GM12878 (cell line): ENCODE results near the gene SEMA4D. TPM values are rescaled to one million over a fixed set of nuclear protein-coding genes. Genes with fewer than 3 reads are reported as not detected.
A peak's percentile ranks its signal among the peaks of the same experiment; 100 is the strongest.

Experiments
- ASH2L ChIP-seq: fragments of 300-600, 200-600 bp; sonication (generic); IDR thresholded peaks from 2 replicates; pipeline ENCODE4 v1.6.1; 2017; ENCODE audit warnings: low read depth, mild to moderate bottlenecking, borderline replicate concordance
- ATF7 ChIP-seq: fragments of 450-650 bp; IDR thresholded peaks from 2 replicates; pipeline ENCODE4 v1.6.1; 2016; ENCODE audit warnings: low read depth, mild to moderate bottlenecking
- ESRRA ChIP-seq: IDR thresholded peaks from 2 replicates; pipeline ENCODE4 v1.6.1; 2012; ENCODE audit warnings: mild to moderate bottlenecking, low read length, improper control_type of control experiment
- ETV6 ChIP-seq, 2 experiments: fragments of 450-650 bp in 1 of 2; IDR thresholded peaks in 1 of 2; conservative IDR thresholded peaks in 1 of 2; 2 replicates each; pipeline ENCODE4 v1.6.1; 2014; ENCODE audit warnings: antibody characterized with exemption in 1 of 2, borderline replicate concordance in 1 of 2, low read depth in 1 of 2, mild to moderate bottlenecking in 1 of 2, moderate library complexity in 1 of 2
- KAT2A ChIP-seq: conservative IDR thresholded peaks from 2 replicates; pipeline ENCODE4 v1.6.1; 2011; ENCODE audit warnings: low read depth, low read length; ENCODE audit not compliant: control insufficient read depth
- LARP7 ChIP-seq: fragments of 450-650 bp; IDR thresholded peaks from 2 replicates; pipeline ENCODE4 v1.6.1; 2017; ENCODE audit warnings: mild to moderate bottlenecking
- MYB ChIP-seq: fragments of 150-350 bp; IDR thresholded peaks from 2 replicates; pipeline ENCODE4 v1.6.1; 2014; ENCODE audit warnings: mild to moderate bottlenecking, low read depth, low read length, borderline replicate concordance
- NFYA ChIP-seq: IDR thresholded peaks from 2 replicates; pipeline ENCODE4 v1.6.1; 2011; ENCODE audit warnings: low read depth, mild to moderate bottlenecking, low read length, improper control_type of control experiment, borderline replicate concordance
- NR2C2 ChIP-seq: IDR thresholded peaks from 2 replicates; pipeline ENCODE4 v1.6.1; 2011; ENCODE audit warnings: borderline replicate concordance, low read depth; ENCODE audit not compliant: control insufficient read depth, insufficient read length
- RB1 ChIP-seq: fragments of 450-650 bp; formaldehyde crosslinking; IDR thresholded peaks from 2 replicates; pipeline ENCODE4 v1.6.1; 2017; ENCODE audit warnings: mild to moderate bottlenecking, borderline replicate concordance
- RUNX3 ChIP-seq: IDR thresholded peaks from 2 replicates; pipeline ENCODE4 v1.6.1; 2012; ENCODE audit warnings: low read length, inconsistent platforms
- SMARCA5 ChIP-seq: fragments of 450-650 bp; IDR thresholded peaks from 2 replicates; pipeline ENCODE4 v1.6.1; 2017; ENCODE audit warnings: mild to moderate bottlenecking
- SMC3 ChIP-seq: IDR thresholded peaks from 2 replicates; pipeline ENCODE4 v1.6.1; 2011; ENCODE audit warnings: low read length, improper control_type of control experiment, borderline replicate concordance
- SP1 ChIP-seq: IDR thresholded peaks from one replicate; pipeline ENCODE4 v1.6.1; 2011; ENCODE audit warnings: low read depth, low read length
- STAT1 ChIP-seq: fragments of 450-650 bp; conservative IDR thresholded peaks from 2 replicates; pipeline ENCODE4 v1.6.1; 2014; ENCODE audit warnings: antibody characterized with exemption, mild to moderate bottlenecking
- TCF7 ChIP-seq: IDR thresholded peaks from 2 replicates; pipeline ENCODE4 v1.6.1; 2014; ENCODE audit warnings: antibody characterized with exemption, borderline replicate concordance
- ZNF384 ChIP-seq: IDR thresholded peaks from 2 replicates; pipeline ENCODE4 v1.6.1; 2012; ENCODE audit warnings: low read depth, mild to moderate bottlenecking, low read length, improper control_type of control experiment, borderline replicate concordance
- polyA plus RNA-seq, 11 experiments: library from polyadenylated mRNA; depleted of rRNA in 4 of 11; unstranded in 6 of 11; stranded (reverse) in 5 of 11; fragments of >200 nt; fragmentation: Nextera tagmentation in 4 of 11; fragmentation: Illumina TruSeq in 1 of 11; extraction: Ambion mirVana in 4 of 11; extraction: Trizol in 1 of 11; gene quantifications; 1 replicate in 1 of 11; 2 replicates in 10 of 11; pipeline versions ENCODE4 v1.2.1 to v1.2.3, GENCODE V29; 2011 to 2016; ENCODE audit warnings: inconsistent platforms in 2 of 11, missing spikeins in 2 of 11, low read depth in 1 of 11
- total RNA-seq, 4 experiments: library from RNA; depleted of rRNA in 3 of 4; stranded (reverse); fragments of >200 nt in 3 of 4; fragmentation: Illumina TruSeq in 1 of 4; extraction: Trizol in 1 of 4; gene quantifications; 2 replicates each; pipeline versions ENCODE4 v1.2.1 to v1.2.3, GENCODE V29; 2013 to 2021
- TF ChIP-seq, protein P1 (sequence below): fragments of 450-650 bp; formaldehyde crosslinking; IDR thresholded peaks from 2 replicates; pipeline ENCODE4 v1.4.0; 2020; ENCODE audit warnings: mild to moderate bottlenecking, moderate library complexity
- TF ChIP-seq, protein P2 (sequence below): IDR thresholded peaks from 2 replicates; pipeline ENCODE4 v1.6.1; 2011; ENCODE audit warnings: borderline replicate concordance, low read depth, mild to moderate bottlenecking, moderate library complexity, low read length; ENCODE audit not compliant: insufficient read depth, poor library complexity, severe bottlenecking
- TF ChIP-seq, protein P3 (sequence below): fragments of 450-650 bp; IDR thresholded peaks from 2 replicates; pipeline ENCODE4 v1.6.1; 2014; ENCODE audit warnings: mild to moderate bottlenecking
- TF ChIP-seq, protein P4 (sequence below): fragments of 150-350 bp; IDR thresholded peaks from 2 replicates; pipeline ENCODE4 v1.6.1; 2016; ENCODE audit warnings: low read depth, low read length

The SEMA4D gene
- total and polyA plus RNA-seq, 10 of the 15 experiments (the other 5 are each of a cell fraction or from before 2014, with no cell fraction given) = 15.1 to 136 (median 39.6) TPM

DNA sequence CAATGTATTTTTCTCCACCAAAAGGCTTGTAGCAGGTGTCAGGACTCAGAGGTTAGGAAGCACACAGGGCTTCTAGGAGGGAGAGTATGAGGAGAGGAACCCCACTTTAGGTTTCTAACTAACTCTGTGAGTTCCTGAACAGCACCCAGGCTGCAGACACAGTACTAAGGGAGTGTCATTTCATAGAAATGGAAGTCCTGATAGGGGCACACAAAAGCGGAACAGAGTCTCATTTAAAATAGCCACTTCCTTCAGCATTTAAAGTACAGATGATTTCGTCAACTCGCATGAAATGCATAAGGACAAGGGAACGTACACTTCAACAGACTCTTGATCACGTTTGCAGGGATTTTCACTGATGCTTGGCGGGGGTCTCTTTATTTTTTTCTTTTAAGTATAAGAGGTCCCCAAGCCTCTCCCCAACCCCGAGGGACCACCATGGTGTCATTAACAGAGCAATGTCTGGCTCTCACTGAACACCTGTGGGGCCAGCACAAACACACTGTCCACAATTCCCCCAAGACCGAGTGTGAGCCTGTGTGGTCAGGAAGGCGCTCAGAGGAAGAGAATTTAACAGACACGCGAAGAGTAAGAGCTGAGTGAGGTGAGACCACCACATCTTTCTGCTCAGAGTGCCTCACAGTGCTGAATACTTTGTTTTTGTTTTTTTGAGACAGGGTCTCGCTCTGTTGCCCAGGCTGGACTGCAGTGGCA lies 97.4 kb downstream of the SEMA4D start (continued):
- TF ChIP-seq RB1 (no peak), KAT2A (no peak), ETV6 (conservative IDR thresholded peaks at IDR 0.05 in 1 of 2, IDR thresholded peaks at IDR 0.05 in 1 of 2; ENCODE audit: borderline replicate concordance in 1 of 2, low read depth in 1 of 2) (peak in 1 of 2 experiments; percentile 52; a peak in 1 of 4 replicates), NR2C2 (no peak), MYB (no peak), RUNX3 (peak; percentile 63), NFYA (no peak), ESRRA (no peak), LARP7 (no peak), ASH2L (no peak), SP1 (no peak), TCF7 (no peak), SMARCA5 (no peak), ZNF384 (no peak), STAT1 (no peak), SMC3 (no peak), ATF7 (no peak; the same call in 1 of the 2 replicates)
- TF ChIP-seq, protein P1, sequence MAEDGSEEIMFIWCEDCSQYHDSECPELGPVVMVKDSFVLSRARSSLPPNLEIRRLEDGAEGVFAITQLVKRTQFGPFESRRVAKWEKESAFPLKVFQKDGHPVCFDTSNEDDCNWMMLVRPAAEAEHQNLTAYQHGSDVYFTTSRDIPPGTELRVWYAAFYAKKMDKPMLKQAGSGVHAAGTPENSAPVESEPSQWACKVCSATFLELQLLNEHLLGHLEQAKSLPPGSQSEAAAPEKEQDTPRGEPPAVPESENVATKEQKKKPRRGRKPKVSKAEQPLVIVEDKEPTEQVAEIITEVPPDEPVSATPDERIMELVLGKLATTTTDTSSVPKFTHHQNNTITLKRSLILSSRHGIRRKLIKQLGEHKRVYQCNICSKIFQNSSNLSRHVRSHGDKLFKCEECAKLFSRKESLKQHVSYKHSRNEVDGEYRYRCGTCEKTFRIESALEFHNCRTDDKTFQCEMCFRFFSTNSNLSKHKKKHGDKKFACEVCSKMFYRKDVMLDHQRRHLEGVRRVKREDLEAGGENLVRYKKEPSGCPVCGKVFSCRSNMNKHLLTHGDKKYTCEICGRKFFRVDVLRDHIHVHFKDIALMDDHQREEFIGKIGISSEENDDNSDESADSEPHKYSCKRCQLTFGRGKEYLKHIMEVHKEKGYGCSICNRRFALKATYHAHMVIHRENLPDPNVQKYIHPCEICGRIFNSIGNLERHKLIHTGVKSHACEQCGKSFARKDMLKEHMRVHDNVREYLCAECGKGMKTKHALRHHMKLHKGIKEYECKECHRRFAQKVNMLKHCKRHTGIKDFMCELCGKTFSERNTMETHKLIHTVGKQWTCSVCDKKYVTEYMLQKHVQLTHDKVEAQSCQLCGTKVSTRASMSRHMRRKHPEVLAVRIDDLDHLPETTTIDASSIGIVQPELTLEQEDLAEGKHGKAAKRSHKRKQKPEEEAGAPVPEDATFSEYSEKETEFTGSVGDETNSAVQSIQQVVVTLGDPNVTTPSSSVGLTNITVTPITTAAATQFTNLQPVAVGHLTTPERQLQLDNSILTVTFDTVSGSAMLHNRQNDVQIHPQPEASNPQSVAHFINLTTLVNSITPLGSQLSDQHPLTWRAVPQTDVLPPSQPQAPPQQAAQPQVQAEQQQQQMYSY (CRISPR knock-in tag) = no peak
- TF ChIP-seq, protein P2, sequence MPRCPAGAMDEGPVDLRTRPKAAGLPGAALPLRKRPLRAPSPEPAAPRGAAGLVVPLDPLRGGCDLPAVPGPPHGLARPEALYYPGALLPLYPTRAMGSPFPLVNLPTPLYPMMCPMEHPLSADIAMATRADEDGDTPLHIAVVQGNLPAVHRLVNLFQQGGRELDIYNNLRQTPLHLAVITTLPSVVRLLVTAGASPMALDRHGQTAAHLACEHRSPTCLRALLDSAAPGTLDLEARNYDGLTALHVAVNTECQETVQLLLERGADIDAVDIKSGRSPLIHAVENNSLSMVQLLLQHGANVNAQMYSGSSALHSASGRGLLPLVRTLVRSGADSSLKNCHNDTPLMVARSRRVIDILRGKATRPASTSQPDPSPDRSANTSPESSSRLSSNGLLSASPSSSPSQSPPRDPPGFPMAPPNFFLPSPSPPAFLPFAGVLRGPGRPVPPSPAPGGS = no peak
- TF ChIP-seq, protein P3, sequence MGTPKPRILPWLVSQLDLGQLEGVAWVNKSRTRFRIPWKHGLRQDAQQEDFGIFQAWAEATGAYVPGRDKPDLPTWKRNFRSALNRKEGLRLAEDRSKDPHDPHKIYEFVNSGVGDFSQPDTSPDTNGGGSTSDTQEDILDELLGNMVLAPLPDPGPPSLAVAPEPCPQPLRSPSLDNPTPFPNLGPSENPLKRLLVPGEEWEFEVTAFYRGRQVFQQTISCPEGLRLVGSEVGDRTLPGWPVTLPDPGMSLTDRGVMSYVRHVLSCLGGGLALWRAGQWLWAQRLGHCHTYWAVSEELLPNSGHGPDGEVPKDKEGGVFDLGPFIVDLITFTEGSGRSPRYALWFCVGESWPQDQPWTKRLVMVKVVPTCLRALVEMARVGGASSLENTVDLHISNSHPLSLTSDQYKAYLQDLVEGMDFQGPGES = no peak
- TF ChIP-seq, protein P4, sequence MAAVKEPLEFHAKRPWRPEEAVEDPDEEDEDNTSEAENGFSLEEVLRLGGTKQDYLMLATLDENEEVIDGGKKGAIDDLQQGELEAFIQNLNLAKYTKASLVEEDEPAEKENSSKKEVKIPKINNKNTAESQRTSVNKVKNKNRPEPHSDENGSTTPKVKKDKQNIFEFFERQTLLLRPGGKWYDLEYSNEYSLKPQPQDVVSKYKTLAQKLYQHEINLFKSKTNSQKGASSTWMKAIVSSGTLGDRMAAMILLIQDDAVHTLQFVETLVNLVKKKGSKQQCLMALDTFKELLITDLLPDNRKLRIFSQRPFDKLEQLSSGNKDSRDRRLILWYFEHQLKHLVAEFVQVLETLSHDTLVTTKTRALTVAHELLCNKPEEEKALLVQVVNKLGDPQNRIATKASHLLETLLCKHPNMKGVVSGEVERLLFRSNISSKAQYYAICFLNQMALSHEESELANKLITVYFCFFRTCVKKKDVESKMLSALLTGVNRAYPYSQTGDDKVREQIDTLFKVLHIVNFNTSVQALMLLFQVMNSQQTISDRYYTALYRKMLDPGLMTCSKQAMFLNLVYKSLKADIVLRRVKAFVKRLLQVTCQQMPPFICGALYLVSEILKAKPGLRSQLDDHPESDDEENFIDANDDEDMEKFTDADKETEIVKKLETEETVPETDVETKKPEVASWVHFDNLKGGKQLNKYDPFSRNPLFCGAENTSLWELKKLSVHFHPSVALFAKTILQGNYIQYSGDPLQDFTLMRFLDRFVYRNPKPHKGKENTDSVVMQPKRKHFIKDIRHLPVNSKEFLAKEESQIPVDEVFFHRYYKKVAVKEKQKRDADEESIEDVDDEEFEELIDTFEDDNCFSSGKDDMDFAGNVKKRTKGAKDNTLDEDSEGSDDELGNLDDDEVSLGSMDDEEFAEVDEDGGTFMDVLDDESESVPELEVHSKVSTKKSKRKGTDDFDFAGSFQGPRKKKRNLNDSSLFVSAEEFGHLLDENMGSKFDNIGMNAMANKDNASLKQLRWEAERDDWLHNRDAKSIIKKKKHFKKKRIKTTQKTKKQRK = no peak
